Activated T-cell treated with anti-CD3 and anti-CD28 coated beads, Interleukin-2, amount 50 U/mL, for 4 hours (primary cell): ENCODE data around the gene SFXN1. TPM values are rescaled to one million over a fixed set of nuclear protein-coding genes. Genes with fewer than 3 reads are reported as not detected.
A peak's percentile ranks its signal among the peaks of the same experiment; 100 is the strongest.
"Not testable (repeated sequence)": the region's sequence is repeated elsewhere in the genome, so short reads cannot be mapped to it uniquely, and the experiment has no call there.

Experiments
- ATAC-seq, 2 donors: fragments of 200-7000 bp; cut with Tn5 transposase; one replicate each; pipeline ENCODE4 v1.10.0; 2021
- DNase-seq: peaks from one replicate; pipeline ENCODE4 v3.0.0-alpha.2; 2020
- H3K27me3 Mint-ChIP-seq: one replicate; pipeline ENCODE4 v1.8.0; 2021; ENCODE audit warnings: low read depth, mixed read lengths
- H3K36me3 Mint-ChIP-seq: one replicate; pipeline ENCODE4 v1.8.0; 2022; ENCODE audit warnings: mixed read lengths; ENCODE audit not compliant: insufficient read depth
- H3K4me1 Mint-ChIP-seq: one replicate; pipeline ENCODE4 v1.8.0; 2021; ENCODE audit warnings: low read depth, mixed read lengths
- H3K4me3 Mint-ChIP-seq: one replicate; pipeline ENCODE4 v1.8.0; 2021; ENCODE audit warnings: mild to moderate bottlenecking, moderate library complexity, mixed read lengths
- H3K9me3 Mint-ChIP-seq: one replicate; pipeline ENCODE4 v1.8.0; 2021; ENCODE audit warnings: mixed read lengths
- total RNA-seq, 3 donors: library from RNA; stranded (reverse); gene quantifications; one replicate each; pipeline ENCODE4 v1.2.1, GENCODE V29; 2021

The SFXN1 gene
- total RNA-seq, 3 donors from 2014 or later, result 345 to 411 (median 373) TPM

DNA sequence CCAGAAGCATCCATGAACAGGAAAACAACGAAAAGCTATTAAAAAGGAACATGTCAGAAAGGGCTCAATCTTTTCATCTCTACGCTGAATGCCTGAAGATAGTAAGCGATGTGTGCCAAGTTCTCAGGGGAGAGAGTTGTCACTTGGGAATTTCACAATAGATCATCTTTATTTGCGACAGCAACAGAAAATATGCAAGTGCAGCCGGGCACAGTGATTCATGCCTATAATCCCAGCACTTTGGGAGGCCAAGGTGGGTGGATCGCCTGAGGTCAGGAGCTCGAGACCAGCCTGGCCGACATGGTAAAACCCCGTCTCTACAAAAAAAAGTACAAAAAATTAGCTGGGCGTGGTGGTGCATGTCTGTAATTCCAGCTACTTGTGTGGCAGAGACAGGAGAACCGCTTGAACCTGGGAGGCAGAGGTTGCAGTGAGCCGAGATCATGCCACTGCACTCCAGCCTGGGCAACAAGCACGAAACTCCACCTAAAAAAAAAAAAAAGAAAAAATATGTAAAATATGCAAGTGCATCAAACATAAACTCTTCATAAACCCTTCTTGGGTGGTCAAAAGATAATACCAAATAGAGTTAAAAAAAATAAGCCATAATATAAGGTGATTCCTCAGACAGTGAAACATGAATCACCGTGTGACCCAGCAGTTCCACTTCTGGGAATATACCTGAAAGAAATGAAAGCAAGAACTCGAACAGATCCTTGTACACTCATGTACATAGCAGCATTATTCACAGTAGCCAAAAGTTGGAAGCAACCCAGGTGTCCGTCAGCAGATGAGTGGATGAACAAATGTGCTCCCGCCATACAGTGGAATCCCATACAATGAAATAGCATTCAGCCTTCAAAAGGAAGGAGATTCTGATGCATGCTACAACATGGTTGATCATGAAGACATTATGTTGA is 16.2 kb downstream of the SFXN1 start:
- Mint-ChIP-seq H3K9me3 (no peaks in the 10 kb centered on the region), H3K27me3 (no peaks in the 10 kb centered on the region), H3K4me1 (peaks cover 39% of the 10 kb centered on the region), H3K4me3 (peak overlapping the region; percentile 43), H3K36me3 (peaks cover 41% of the 10 kb centered on the region)
- ATAC-seq (peak; percentile 77 to 81), DNase-seq (no peak)

DNA sequence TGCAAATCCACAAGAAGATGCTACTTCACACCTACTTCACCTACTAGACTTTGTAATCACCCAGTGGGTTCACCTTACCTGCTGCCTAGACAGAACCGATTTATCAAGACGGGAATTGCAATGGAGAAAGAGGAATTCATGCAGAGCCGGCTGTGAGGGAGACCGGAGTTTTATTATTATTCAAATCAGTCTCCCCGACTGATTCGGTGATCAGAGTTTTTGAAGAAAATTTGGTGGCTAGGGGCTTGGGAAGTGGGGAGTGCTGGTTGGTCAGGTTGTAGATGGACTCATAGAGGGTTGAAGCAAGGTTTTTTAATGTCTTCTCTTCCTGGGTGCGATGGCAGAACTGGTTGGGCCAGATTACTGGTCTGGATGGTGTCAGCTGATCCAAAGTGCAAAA is 23.4 kb downstream of the SFXN1 start:
- peaks cover 19% of the 10 kb centered on the region for H3K4me1 Mint-ChIP-seq
- H3K27me3 Mint-ChIP-seq, result no peaks in the 10 kb centered on the region
- ATAC-seq (no peak), DNase-seq (no peak)
- no peak overlapping the region for H3K4me3 Mint-ChIP-seq
- H3K9me3 Mint-ChIP-seq, result no peaks in the 10 kb centered on the region
- peaks cover 40% of the 10 kb centered on the region for H3K36me3 Mint-ChIP-seq

DNA sequence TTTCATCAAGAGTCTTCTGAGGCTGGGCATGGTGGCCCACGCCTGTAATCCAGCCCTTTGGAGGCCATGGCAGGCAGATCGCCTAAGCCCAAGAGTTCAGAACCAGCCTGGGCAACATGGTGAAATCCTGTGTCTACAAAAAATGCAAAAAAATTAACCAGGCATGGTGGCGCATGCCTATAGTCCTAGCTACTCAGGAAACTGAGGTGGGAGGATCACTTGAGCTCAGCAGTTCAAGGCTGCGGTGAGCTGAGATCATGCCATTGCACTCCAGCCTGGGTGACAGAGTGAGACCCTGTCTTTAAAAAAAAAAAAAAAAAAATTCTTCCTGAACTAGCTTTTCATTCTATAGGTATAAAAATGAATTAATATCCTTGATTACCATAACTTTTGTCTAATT is 29.3 kb downstream of the SFXN1 start:
- peak; percentile 48 for DNase-seq
- peak; percentile 93 to 98 for ATAC-seq
- H3K27me3 Mint-ChIP-seq, H3K9me3 Mint-ChIP-seq, H3K4me3 Mint-ChIP-seq: not testable (repeated sequence)
- Mint-ChIP-seq H3K4me1 (peaks cover 23% of the 10 kb centered on the region), H3K36me3 (peaks cover 53% of the 10 kb centered on the region)

- DNase-seq (no peak), ATAC-seq (no peak)
- H3K9me3 Mint-ChIP-seq, result no peaks in the 10 kb centered on the region
- no peak overlapping the region for H3K4me3 Mint-ChIP-seq
- H3K4me1 Mint-ChIP-seq, result peaks cover 26% of the 10 kb centered on the region
- H3K27me3 Mint-ChIP-seq, result no peaks in the 10 kb centered on the region
- peaks cover 57% of the 10 kb centered on the region for H3K36me3 Mint-ChIP-seq
Observed at GRCh38 chr5:175508896-175509295, 30.5 kb downstream of the SFXN1 start.

DNA sequence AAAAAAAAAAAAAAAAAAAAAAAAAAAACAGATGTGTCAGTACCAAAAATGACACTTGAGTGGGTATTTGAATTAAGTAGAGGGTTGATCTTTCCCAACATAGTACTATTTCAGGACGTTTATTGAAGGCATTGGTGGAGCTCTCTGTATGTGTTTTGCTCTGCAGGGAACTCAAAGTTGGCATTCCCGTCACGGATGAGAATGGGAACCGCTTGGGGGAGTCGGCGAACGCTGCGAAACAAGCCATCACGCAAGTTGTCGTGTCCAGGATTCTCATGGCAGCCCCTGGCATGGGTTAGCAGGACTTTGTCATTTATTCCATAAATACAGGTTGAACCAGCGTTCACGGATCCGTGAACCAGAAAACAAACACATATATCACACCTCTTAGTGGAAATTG is 34.9 kb downstream of the SFXN1 start:
- DNase-seq, result no peak
- peaks cover 78% of the 10 kb centered on the region for H3K36me3 Mint-ChIP-seq
- H3K9me3 Mint-ChIP-seq, result peaks cover 3% of the 10 kb centered on the region
- H3K4me1 Mint-ChIP-seq, result peaks cover 42% of the 10 kb centered on the region
- no peaks in the 10 kb centered on the region for H3K27me3 Mint-ChIP-seq
- ATAC-seq, result no peak
- H3K4me3 Mint-ChIP-seq, result no peak overlapping the region

DNA sequence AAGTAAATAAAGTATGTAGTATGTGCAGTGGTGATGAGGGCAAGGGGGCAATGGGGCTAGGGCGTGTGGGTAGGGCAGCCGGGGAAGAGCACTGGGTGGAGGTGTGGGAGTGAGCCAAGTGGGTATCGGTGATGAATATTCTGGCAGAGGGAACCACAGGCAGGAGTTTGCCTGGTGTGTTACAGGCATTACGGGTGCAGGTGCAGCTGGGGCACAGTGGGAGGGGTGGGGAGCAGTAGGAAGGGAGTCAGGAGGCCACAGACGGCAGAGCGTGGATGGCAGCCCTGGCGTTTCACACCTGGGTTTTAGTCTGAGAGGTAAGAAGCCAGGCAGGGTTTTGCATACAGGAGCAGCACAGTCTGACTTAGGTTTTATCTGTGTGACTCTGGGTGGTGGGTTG is 35.4 kb downstream of the SFXN1 start:
- DNase-seq, result no peak
- ATAC-seq, result no peak
- Mint-ChIP-seq H3K27me3 (no peaks in the 10 kb centered on the region), H3K4me1 (peaks cover 43% of the 10 kb centered on the region), H3K36me3 (peaks cover 81% of the 10 kb centered on the region), H3K9me3 (peaks cover 7% of the 10 kb centered on the region), H3K4me3 (no peak overlapping the region)

- Mint-ChIP-seq H3K4me3 (peak overlapping the region; percentile 73), H3K4me1 (peaks cover 72% of the 10 kb centered on the region), H3K9me3 (peaks cover 13% of the 10 kb centered on the region), H3K27me3 (no peaks in the 10 kb centered on the region), H3K36me3 (peaks cover 78% of the 10 kb centered on the region)
- DNase-seq (peak; percentile 38), ATAC-seq (peak; percentile 46 to 53)
Observed at GRCh38 chr5:175516933-175517823, 38.8 kb downstream of the SFXN1 start.

DNA sequence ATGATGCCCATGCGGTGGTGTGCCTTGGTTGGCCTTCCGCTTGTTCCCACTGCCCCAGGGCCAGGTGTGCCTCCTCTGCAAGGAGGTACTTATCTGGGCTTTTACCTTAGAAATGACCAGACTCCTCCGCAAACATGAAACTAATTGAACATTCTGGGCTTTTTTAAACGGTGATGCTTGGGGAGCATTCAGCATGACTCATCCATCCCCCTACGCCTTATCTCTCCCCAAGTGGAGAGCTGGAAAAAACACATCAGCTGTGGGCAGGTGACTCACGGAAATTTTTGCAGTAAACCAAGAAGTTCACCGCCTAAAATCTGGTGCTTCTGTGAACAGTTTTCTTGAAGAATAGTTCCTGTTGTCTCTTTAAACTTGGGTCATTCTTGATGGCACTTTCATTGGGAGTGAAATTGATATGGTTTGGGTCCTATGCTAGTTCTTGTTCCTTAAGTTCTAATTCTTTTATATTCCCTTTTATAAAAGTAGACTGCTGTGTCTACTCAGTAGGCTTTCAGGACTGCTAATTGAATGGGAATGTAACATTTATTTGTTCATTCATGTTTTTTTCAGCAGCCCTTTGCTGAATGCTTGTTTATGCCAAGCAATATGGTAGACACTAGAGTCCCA is 39.6 kb downstream of the SFXN1 start:
- peaks cover 81% of the 10 kb centered on the region for H3K36me3 Mint-ChIP-seq
- ATAC-seq (peak; percentile 58 to 66), DNase-seq (peak; percentile 81)
- peak overlapping the region; percentile 73 for H3K4me3 Mint-ChIP-seq
- H3K27me3 Mint-ChIP-seq, result no peaks in the 10 kb centered on the region
- peaks cover 77% of the 10 kb centered on the region for H3K4me1 Mint-ChIP-seq
- peaks cover 13% of the 10 kb centered on the region for H3K9me3 Mint-ChIP-seq

- no peak for ATAC-seq
- Mint-ChIP-seq H3K9me3 (peaks cover 13% of the 10 kb centered on the region), H3K36me3 (peaks cover 78% of the 10 kb centered on the region), H3K27me3 (no peaks in the 10 kb centered on the region), H3K4me1 (peaks cover 79% of the 10 kb centered on the region), H3K4me3 (peak overlapping the region; percentile 37)
- DNase-seq, result no peak
Observed at GRCh38 chr5:175519006-175519405, 40.6 kb downstream of the SFXN1 start.

DNA sequence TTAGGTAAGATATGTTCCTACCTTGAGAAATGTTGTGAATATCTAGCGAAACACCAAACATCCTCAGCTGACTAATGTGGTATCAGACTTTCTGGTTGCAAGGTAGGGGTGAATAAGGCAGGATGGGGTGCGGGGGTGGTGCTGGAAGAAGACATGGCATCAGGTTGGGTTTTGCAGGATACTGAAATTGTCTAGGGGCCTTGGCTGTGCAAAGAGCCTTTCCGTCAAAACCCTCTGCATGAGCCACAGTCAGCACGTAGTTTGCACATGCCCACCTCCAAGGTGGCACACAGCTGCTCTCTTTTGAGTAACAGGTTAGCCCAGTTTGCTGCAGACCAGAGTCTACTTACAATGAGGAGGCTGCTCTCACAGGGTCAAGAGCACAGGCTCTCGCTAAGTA is 42.0 kb downstream of the SFXN1 start:
- H3K36me3 Mint-ChIP-seq, result peaks cover 79% of the 10 kb centered on the region
- H3K4me3 Mint-ChIP-seq, result peak overlapping the region; percentile 95
- no peaks in the 10 kb centered on the region for H3K27me3 Mint-ChIP-seq
- ATAC-seq (no peak), DNase-seq (peak; percentile 46)
- H3K4me1 Mint-ChIP-seq, result peaks cover 88% of the 10 kb centered on the region
- H3K9me3 Mint-ChIP-seq, result peaks cover 13% of the 10 kb centered on the region

- ATAC-seq (peak; percentile 2 to 7), DNase-seq (no peak)
- Mint-ChIP-seq H3K27me3 (no peaks in the 10 kb centered on the region), H3K4me1 (peaks cover 83% of the 10 kb centered on the region), H3K9me3 (peaks cover 13% of the 10 kb centered on the region), H3K4me3 (peak overlapping the region; percentile 95), H3K36me3 (peaks cover 73% of the 10 kb centered on the region)
Observed at GRCh38 chr5:175520873-175521272, 42.5 kb downstream of the SFXN1 start.

DNA sequence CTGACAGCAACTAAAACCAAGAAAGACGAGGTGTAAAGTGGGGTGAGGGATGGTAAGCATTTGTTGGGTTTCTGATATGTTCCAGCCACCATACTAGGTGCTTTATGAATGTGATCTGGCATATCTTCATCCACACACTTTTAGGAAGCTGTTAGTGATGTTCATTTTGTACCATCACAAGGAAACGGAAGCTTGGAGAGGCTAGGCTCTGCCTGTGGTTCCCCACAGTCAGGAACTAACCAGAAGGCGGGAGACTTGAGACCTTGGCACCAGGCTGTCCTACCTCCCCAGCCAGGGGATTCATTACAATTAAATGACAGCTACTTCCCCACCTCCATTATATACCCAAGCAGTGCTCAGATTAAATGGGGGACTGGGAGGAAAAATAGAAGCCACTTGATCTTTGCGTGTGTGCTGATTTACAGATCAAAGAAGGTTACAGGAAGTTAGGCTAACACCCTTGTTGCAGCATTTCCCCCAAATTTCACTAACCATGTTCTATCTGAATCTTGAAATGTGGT is 43.0 kb downstream of the SFXN1 start:
- H3K27me3 Mint-ChIP-seq, result no peaks in the 10 kb centered on the region
- peak; percentile 64 to 68 for ATAC-seq

GRCh38 chr5:175523292-175523691 is 44.9 kb downstream of the SFXN1 start:
- DNase-seq (no peak), ATAC-seq (no peak)
- Mint-ChIP-seq H3K4me1 (peaks cover 71% of the 10 kb centered on the region), H3K27me3 (no peaks in the 10 kb centered on the region), H3K36me3 (peaks cover 66% of the 10 kb centered on the region), H3K9me3 (peaks cover 10% of the 10 kb centered on the region), H3K4me3 (peak overlapping the region; percentile 95)

More for the DNA sequence above, 43.0 kb downstream of the SFXN1 start:
- peaks cover 13% of the 10 kb centered on the region for H3K9me3 Mint-ChIP-seq
- H3K36me3 Mint-ChIP-seq, result peaks cover 72% of the 10 kb centered on the region
- H3K4me1 Mint-ChIP-seq, result peaks cover 80% of the 10 kb centered on the region
- peak; percentile 23 for DNase-seq
- H3K4me3 Mint-ChIP-seq, result peak overlapping the region; percentile 95

DNA sequence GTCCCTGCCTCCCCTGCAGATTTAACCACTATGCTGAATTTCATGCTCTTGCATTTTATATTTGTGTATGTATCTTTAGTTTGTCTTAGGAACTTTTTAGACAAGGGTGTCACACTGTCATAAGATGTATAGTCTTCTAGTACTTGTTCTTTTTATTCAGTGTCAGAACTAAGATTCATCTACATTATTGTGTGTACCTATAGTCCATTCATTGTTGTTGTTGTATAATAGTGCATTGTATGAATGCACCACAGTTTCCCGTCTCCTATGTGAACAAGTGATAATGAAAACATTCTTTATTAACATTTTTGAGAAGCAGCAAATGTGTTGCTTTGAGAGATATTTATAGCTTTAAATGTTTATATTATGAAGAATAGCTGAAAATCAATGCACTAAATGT is 45.9 kb downstream of the SFXN1 start:
- ATAC-seq, result no peak
- DNase-seq, result no peak
- peak overlapping the region; percentile 89 for H3K4me3 Mint-ChIP-seq
- H3K27me3 Mint-ChIP-seq, result no peaks in the 10 kb centered on the region
- H3K9me3 Mint-ChIP-seq, result peaks cover 4% of the 10 kb centered on the region
- H3K36me3 Mint-ChIP-seq, result peaks cover 61% of the 10 kb centered on the region
- peaks cover 65% of the 10 kb centered on the region for H3K4me1 Mint-ChIP-seq
